ENCODE results near the gene MRGPRX1.

Gene MRGPRX1

DNA sequence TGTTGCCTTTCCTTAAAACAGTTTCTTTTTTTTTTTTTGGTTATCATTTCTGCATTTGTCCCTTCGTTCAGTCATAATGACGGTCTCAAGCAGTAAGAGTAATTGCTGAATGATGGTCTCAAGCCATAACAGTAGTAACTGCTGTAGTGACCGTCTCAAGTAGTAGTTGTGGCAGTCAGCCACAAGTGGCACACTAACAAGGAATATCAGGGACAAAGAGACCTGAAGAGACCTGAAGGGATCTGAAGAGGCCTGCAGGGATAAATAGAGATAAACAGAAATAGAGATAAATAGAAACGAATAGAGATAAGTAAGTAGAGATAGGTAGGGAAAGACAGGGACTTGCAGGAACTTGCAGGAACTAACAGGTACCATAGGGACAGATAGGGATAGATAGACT is 42.7 kb upstream of the MRGPRX1 start:
- no peak for TF ChIP-seq EZH2 (IDR thresholded peaks at IDR 0.05; ENCODE audit: borderline replicate concordance, low read length)
- TF ChIP-seq, protein P1, sequence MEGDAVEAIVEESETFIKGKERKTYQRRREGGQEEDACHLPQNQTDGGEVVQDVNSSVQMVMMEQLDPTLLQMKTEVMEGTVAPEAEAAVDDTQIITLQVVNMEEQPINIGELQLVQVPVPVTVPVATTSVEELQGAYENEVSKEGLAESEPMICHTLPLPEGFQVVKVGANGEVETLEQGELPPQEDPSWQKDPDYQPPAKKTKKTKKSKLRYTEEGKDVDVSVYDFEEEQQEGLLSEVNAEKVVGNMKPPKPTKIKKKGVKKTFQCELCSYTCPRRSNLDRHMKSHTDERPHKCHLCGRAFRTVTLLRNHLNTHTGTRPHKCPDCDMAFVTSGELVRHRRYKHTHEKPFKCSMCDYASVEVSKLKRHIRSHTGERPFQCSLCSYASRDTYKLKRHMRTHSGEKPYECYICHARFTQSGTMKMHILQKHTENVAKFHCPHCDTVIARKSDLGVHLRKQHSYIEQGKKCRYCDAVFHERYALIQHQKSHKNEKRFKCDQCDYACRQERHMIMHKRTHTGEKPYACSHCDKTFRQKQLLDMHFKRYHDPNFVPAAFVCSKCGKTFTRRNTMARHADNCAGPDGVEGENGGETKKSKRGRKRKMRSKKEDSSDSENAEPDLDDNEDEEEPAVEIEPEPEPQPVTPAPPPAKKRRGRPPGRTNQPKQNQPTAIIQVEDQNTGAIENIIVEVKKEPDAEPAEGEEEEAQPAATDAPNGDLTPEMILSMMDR (IDR thresholded peaks at IDR 0.05; ENCODE audit: low read length): no peak
- no peaks in the 10 kb centered on the region for H3K4me1 ChIP-seq (ENCODE audit: insufficient read depth, low read length, severe bottlenecking)

DNA sequence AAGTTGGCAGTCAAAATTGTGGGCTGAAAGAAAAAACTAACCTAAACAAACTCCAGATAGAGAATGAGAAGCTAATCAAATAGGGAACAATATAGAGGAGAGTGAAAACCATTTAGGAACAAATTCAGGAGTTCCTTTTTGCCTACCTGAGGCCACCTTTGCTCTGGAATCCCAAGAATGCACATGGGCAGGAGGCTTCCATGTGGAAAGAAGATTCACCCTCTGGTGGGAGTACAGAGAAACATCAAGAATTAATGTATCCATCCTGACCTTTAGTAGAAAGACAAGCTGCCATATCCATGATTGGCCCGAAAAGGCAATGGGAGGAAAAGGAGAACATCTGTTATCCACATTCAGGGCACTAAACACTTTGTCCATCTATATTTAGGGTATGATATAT is 35.0 kb upstream of the MRGPRX1 start:
- no peak overlapping the region for H3K27ac ChIP-seq (ENCODE audit: low read depth, low read length, poor library complexity, severe bottlenecking)
- H3K36me3 ChIP-seq (ENCODE audit: insufficient read depth, low read length): no peaks in the 10 kb centered on the region
- H3K27me3 ChIP-seq (ENCODE audit: insufficient read depth, low read length): no peaks in the 10 kb centered on the region
- no peak overlapping the region for H3K9ac ChIP-seq (ENCODE audit: low read length)
- no peaks in the 10 kb centered on the region for H3K79me2 ChIP-seq (ENCODE audit: insufficient read depth, low read length)
- TF ChIP-seq EZH2 (IDR thresholded peaks at IDR 0.05; ENCODE audit: borderline replicate concordance, low read length): no peak
- TF ChIP-seq, protein P1 (IDR thresholded peaks at IDR 0.05; ENCODE audit: low read length): no peak
- no peaks in the 10 kb centered on the region for H3F3A ChIP-seq (ENCODE audit: insufficient read depth, low read length)
- H2AFZ ChIP-seq (ENCODE audit: low read length): no peak overlapping the region
- no peaks in the 10 kb centered on the region for H3K9me2 ChIP-seq (ENCODE audit: low read depth, low read length)
- H3K4me3 ChIP-seq (ENCODE audit: low read depth, low read length, poor library complexity, severe bottlenecking): no peak overlapping the region
- H3K9me3 ChIP-seq (ENCODE audit: low read length): no peaks in the 10 kb centered on the region
- no peaks in the 10 kb centered on the region for H3K4me1 ChIP-seq (ENCODE audit: insufficient read depth, low read length, severe bottlenecking)
- no peak overlapping the region for H3K4me2 ChIP-seq (ENCODE audit: low read length)
- no peaks in the 10 kb centered on the region for H4K20me1 ChIP-seq (ENCODE audit: insufficient read depth, low read length)

More for the DNA sequence above, 42.7 kb upstream of the MRGPRX1 start:
- Histone ChIP-seq H3K9me2 (ENCODE audit: low read depth, low read length) (no peaks in the 10 kb centered on the region), H3K4me3 (ENCODE audit: low read depth, low read length, poor library complexity, severe bottlenecking) (no peak overlapping the region), H3K27me3 (ENCODE audit: insufficient read depth, low read length) (no peaks in the 10 kb centered on the region), H3K4me2 (ENCODE audit: low read length) (no peak overlapping the region), H3K79me2 (ENCODE audit: insufficient read depth, low read length) (no peaks in the 10 kb centered on the region), H4K20me1 (ENCODE audit: insufficient read depth, low read length) (no peaks in the 10 kb centered on the region), H3K27ac (ENCODE audit: low read depth, low read length, poor library complexity, severe bottlenecking) (no peak overlapping the region), H3K36me3 (ENCODE audit: insufficient read depth, low read length) (no peaks in the 10 kb centered on the region), H3F3A (ENCODE audit: insufficient read depth, low read length) (no peaks in the 10 kb centered on the region), H2AFZ (ENCODE audit: low read length) (no peak overlapping the region), H3K9ac (ENCODE audit: low read length) (no peak overlapping the region), H3K9me3 (ENCODE audit: low read length) (no peaks in the 10 kb centered on the region)

DNA sequence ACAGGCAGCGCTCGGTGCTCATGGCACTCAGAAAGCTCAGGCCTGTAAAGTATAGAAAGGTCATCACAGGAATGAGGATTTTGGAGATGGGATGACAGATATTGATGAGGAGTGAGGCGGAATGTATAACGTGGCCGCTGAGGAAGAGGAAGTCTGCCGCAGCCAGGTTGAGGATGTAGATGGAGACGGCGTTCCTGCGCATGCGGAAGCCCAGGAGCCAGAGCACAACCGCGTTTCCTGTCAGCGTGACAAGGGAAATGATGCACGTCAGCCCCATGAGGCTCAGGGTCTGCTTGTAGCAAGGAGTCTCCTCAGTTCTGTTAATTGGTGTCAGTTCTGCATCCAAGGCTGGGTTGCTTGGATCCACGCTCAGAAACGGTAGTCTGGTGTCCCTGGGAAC is 33.1 kb upstream of the MRGPRX1 start:
- Histone ChIP-seq H4K20me1 (ENCODE audit: insufficient read depth, low read length) (no peaks in the 10 kb centered on the region), H3K79me2 (ENCODE audit: insufficient read depth, low read length) (no peaks in the 10 kb centered on the region), H3K27me3 (ENCODE audit: insufficient read depth, low read length) (no peaks in the 10 kb centered on the region), H3F3A (ENCODE audit: insufficient read depth, low read length) (no peaks in the 10 kb centered on the region), H3K36me3 (ENCODE audit: insufficient read depth, low read length) (no peaks in the 10 kb centered on the region), H3K4me1 (ENCODE audit: insufficient read depth, low read length, severe bottlenecking) (no peaks in the 10 kb centered on the region), H2AFZ (ENCODE audit: low read length) (no peak overlapping the region), H3K9ac (ENCODE audit: low read length) (no peak overlapping the region), H3K4me3 (ENCODE audit: low read depth, low read length, poor library complexity, severe bottlenecking) (no peak overlapping the region), H3K27ac (ENCODE audit: low read depth, low read length, poor library complexity, severe bottlenecking) (no peak overlapping the region), H3K9me2 (ENCODE audit: low read depth, low read length) (no peaks in the 10 kb centered on the region), H3K4me2 (ENCODE audit: low read length) (no peak overlapping the region), H3K9me3 (ENCODE audit: low read length) (no peaks in the 10 kb centered on the region)
- no peak for TF ChIP-seq EZH2 (IDR thresholded peaks at IDR 0.05; ENCODE audit: borderline replicate concordance, low read length)
- TF ChIP-seq, protein P1 (IDR thresholded peaks at IDR 0.05; ENCODE audit: low read length): no peak

Data from OCI-LY1 (cell line).